Measurements from ENCODE around the gene STBD1.
"Not testable (repeated sequence)": the region's sequence is repeated elsewhere in the genome, so short reads cannot be mapped to it uniquely, and the experiment has no call there.

Gene STBD1

GRCh38 chr4:76287811-76288210 is 18.7 kb upstream of the STBD1 start:
- DNase-seq, result not testable (repeated sequence)

GRCh38 chr4:76292730-76293129 is 13.8 kb upstream of the STBD1 start:
- no peak for DNase-seq

DNA sequence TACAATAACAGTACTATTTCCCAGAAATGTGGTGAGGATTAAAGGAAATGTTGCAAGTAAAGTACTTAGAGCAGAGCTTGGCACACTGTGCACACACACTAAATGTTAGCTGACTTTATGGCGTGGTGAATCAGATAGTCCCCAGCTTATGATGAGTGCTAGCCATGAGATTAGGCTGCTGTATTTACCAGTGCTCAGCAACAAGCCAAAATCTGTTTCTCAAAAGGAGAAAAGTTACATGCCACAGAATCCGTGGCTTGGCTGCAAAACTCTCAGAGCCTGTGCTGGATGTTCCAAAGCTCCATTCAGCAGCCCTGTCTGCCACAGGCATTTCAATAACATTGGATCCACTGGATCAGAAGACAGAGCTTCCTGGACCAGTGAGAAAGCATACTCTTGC is 12.8 kb upstream of the STBD1 start:
- DNase-seq, result no peak

- DNase-seq, result no peak
Measured at GRCh38 chr4:76296286-76296820, 10.2 kb upstream of the STBD1 start.

DNA sequence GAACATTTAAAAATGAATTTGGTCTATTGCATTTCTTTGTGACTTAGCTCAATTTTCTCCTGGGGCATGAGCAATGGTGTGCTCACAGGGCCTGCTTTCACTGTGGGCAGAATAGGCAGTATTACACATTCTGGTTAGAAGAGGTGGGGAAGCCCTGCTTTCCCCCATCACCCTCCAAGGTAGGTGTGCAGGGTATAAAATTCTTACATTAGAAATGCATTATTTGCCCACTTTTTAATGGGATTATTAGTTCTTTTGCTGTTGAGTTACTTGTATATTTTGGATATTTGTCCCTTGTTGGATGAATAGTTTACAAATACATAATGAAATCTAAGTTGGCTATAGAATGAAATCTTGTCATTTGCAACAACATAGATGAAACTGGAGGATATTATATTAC is 8.3 kb upstream of the STBD1 start:
- DNase-seq, result no peak

DNA sequence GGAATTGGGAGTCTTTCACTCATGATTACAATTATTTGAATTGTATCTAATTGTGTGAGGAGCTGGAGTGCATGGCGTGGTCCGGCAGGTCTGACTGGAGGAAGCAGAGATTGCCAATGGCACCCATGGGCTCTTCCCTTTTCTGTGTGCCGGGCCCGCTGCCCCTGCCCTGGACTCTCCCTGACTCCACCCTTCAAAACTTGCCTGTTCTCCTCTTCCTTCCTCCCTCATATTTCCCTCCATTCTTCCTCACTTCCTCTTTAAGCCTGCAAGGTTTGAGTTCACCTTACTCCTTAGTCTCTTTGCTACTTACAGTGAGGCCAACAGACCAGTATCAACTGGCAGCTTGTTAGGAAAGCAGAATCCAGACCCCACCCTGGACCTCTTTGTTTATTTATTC is 6.5 kb upstream of the STBD1 start:
- no peak for DNase-seq

DNA sequence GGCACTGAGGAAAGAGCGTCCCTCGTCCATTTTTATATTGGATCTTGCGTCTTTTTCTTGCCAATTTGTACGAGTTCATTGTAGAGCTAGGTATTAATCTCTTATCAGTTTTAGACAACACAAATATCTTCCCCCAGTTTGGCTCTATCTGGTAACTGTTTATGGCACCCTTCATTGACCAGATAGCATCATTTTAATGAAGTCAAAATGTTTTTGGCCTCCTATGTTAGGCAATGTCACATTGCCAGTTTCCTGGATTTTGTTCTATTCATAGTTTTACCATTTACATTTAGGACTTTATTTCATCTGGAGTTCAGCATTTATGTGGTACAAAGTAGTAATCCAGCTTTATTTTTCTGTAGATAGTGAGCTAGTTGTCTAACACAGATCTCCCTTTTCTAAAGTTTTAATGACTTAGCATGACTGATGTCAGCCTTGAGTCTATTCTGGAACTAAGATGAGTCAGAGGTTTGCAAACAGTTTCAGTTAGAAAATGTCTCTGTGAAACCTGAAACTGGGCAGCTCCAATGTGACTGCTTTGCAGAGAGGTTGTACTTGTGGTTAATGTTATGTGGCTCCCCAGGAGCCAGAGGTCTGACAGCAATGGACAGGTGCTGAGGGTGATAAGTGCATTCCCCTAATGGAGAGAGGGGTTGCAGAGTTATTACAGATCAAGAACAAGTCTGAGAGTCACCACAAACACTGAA is 5.3 kb upstream of the STBD1 start:
- no peak for DNase-seq

GRCh38 chr4:76301775-76302162 is 4.8 kb upstream of the STBD1 start:
- no peak for DNase-seq

- DNase-seq, result no peak
Measured at GRCh38 chr4:76302826-76303438, 3.6 kb upstream of the STBD1 start.

GRCh38 chr4:76305033-76305687 is 1.4 kb upstream of the STBD1 start:
- DNase-seq, result no peak

DNA sequence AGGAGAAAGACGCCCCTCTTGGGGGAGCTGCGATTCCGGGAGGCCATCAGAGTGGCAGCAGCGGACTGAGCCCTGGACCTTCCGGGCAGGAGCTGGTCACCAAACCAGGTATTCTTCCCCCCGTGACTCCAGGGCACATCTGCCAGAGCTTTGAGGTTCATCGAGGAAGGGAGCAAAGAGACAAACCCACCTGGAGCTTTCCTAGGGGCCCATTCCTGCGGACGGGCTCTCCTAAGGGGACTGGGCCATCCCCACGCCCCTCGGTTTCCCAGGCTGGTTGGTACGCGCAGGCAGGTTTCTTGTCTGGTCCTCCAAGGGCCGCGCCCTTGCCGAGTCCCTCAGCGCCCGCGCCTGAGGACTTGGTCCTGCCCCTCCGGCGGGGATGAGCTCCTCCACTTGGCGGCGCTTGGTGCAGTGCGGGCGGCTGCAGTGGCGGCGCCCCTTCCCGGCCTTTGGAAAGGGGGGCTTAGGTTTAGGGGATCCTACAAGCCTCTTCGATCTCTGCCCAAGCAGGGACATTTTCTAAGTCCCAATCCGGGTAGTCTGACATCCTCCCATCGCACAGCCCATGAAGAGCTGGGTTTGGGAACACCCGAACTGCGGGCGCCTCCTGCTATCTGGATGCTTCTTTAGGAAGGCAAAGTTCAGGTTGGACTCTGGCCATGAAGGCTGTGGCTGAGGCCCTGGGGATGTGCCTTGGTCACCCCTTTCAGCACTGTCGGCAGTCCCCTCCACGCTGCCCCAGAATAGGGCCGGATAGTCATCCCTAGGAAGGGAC is 538 bp downstream of the STBD1 start:
- DNase-seq, result peak; percentile 65

DNA sequence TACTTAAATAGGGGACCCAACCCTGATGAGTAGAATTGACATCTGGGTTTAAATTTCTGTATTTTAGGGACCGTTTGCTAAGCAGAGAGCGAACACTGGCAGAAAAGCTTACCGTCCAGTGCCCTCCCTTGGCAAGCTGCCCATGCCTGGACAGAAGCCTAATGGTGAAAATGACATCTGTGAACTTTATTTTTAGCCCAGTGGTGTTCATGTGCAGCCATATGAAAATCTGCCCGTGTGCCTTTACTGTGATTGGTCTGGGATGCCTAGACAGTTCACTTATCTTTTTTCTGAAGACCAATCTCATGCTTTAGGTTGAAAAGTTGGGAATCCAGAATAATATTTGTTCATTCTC is 1.1 kb downstream of the STBD1 start:
- no peak for DNase-seq

DNA sequence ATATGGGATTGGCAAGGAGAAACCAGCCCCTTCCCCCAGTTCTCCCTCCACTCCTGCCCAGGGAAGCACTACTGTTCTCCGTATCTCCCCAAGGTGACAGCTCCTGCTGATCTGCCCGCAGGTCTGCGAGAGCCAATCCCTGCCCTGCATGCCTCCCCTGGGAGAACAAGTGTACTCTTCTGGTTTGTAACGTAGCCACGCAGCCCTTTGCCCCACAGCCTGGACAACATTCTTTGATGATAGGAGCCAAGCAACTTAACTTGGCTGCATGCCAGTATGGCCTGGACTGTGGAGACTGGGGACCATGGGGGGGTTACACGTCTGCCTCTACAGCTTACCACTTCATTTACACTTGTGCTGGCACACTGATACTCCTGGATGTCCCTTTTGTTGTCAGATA is 2.0 kb downstream of the STBD1 start:
- no peak for DNase-seq

- no peak for DNase-seq
Measured at GRCh38 chr4:76309939-76310550, 3.5 kb downstream of the STBD1 start.

- DNase-seq, result no peak
Measured at GRCh38 chr4:76310683-76311082, 4.2 kb downstream of the STBD1 start.

- no peak for DNase-seq
Measured at GRCh38 chr4:76311896-76312331, 5.4 kb downstream of the STBD1 start.

DNA sequence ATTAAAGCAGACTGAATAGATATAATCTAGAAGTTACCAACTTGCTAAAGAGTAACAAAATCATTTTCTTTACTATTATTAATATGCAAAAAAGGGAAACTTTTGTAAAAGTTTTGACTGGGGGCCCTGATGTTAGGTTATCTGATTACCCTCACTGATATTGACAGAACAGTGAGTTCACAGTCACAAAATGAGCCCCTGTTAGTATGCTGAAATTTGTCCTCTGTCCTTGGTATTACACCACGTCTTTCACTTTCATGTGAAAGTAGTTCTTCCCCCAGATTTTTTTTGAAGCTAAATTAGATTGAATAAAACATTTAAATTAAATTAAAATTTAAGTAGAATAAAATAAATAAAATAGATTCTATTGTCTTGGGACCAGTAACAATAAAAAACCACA is 5.9 kb downstream of the STBD1 start:
- no peak for DNase-seq

DNA sequence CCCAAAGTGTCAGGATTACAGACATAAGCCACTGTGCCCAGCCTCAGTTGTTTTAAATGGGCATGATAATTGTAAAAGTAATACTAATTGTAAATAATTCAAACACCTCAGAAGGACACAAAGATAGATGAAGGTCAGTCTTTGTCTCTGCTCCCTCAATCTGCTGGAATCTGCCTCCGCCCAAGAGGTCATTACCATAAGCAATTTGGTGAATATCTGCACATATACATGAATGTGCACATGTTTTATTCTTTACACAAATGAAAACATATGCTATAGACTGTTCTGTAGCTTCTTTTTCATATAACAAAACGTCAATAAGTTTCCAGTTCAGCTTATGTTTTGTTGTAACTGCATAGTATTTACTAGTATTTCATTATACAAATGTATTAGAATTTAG is 7.0 kb downstream of the STBD1 start:
- no peak for DNase-seq

GRCh38 chr4:76315267-76315918 is 8.9 kb downstream of the STBD1 start:
- DNase-seq, result no peak

- no peak for DNase-seq
Measured at GRCh38 chr4:76316131-76316530, 9.6 kb downstream of the STBD1 start.

GRCh38 chr4:76322236-76322635 is 15.7 kb downstream of the STBD1 start:
- no peak for DNase-seq

- DNase-seq, result no peak
Measured at GRCh38 chr4:76325072-76325471, 18.5 kb downstream of the STBD1 start.

Data from right forelimb (tissue), 1 donor.